Liver (tissue), 9 donors: ENCODE results near the gene ZC3H13. TPM values are rescaled to one million over a fixed set of nuclear protein-coding genes. Genes with fewer than 3 reads are reported as not detected.

ENCODE experiments used
- DNase-seq: peaks from one replicate; pipeline ENCODE4 v3.0.0-alpha.2; 2017; ENCODE audit warnings: low spot score
- H3K27ac ChIP-seq, 2 donors: one replicate each; pipeline ENCODE4 v1.7.0; 2013; ENCODE audit warnings: inconsistent platforms in 2 of 2, low read length in 2 of 2, control low read depth in 1 of 2, low read depth in 1 of 2, mild to moderate bottlenecking in 1 of 2
- H3K27me3 ChIP-seq, 4 donors: one replicate each; pipeline versions ENCODE4 v1.6.1 to v1.7.0; 2013; ENCODE audit warnings: low read length in 3 of 4, inconsistent platforms in 1 of 4, mild to moderate bottlenecking in 1 of 4, moderate library complexity in 1 of 4; ENCODE audit not compliant: control insufficient read depth in 4 of 4, insufficient read depth in 4 of 4
- H3K36me3 ChIP-seq, 4 donors: one replicate each; pipeline versions ENCODE4 v1.6.1 to v1.7.0; 2013; ENCODE audit warnings: low read length in 3 of 4, mild to moderate bottlenecking in 3 of 4, low read depth in 1 of 4, moderate library complexity in 1 of 4; ENCODE audit not compliant: control insufficient read depth in 4 of 4, insufficient read depth in 3 of 4
- H3K4me1 ChIP-seq, 4 donors: one replicate each; pipeline versions ENCODE4 v1.6.1 to v1.7.0; 2013; ENCODE audit warnings: low read length in 3 of 4, mild to moderate bottlenecking in 3 of 4, moderate library complexity in 1 of 4; ENCODE audit not compliant: control insufficient read depth in 4 of 4, insufficient read depth in 4 of 4
- H3K4me3 ChIP-seq, 3 donors: one replicate each; pipeline versions ENCODE4 v1.6.1 to v1.7.0; 2013; ENCODE audit warnings: low read length in 3 of 3, control low read depth in 1 of 3, low read depth in 1 of 3, mild to moderate bottlenecking in 1 of 3
- H3K9ac ChIP-seq, 2 donors: one replicate each; pipeline ENCODE4 v1.7.0; 2013; ENCODE audit warnings: low read length in 2 of 2, mild to moderate bottlenecking in 2 of 2, moderate library complexity in 2 of 2, control low read depth in 1 of 2, low read depth in 1 of 2
- H3K9me3 ChIP-seq, 4 donors: one replicate each; pipeline versions ENCODE4 v1.6.1 to v1.7.0; 2013; ENCODE audit warnings: low read length in 3 of 4; ENCODE audit not compliant: control insufficient read depth in 4 of 4
- CTCF ChIP-seq: fragments of 150-350 bp; IDR thresholded peaks from 2 replicates; pipeline ENCODE4 v1.5.1; 2017; ENCODE audit warnings: improper control_type of control experiment, low read depth, low read length; ENCODE audit not compliant: missing input control
- EGR1 ChIP-seq, 2 donors: IDR thresholded peaks; 2 replicates each; pipeline ENCODE4 v1.6.1; 2016 to 2018; ENCODE audit warnings: antibody characterized with exemption in 2 of 2, low read depth in 2 of 2
- FOXA1 ChIP-seq: IDR thresholded peaks from 2 replicates; pipeline ENCODE4 v1.6.1; 2016; ENCODE audit warnings: antibody characterized with exemption
- FOXA2 ChIP-seq: IDR thresholded peaks from 2 replicates; pipeline ENCODE4 v1.6.1; 2016; ENCODE audit warnings: antibody characterized with exemption
- GABPA ChIP-seq, 2 donors: IDR thresholded peaks in 1 of 2; conservative IDR thresholded peaks in 1 of 2; 2 replicates each; pipeline ENCODE4 v1.6.1; 2016; ENCODE audit warnings: antibody characterized with exemption in 2 of 2, mild to moderate bottlenecking in 1 of 2, moderate library complexity in 1 of 2
- HNF4A ChIP-seq, 2 donors: conservative IDR thresholded peaks; 2 replicates each; pipeline ENCODE4 v1.6.1; 2016; ENCODE audit warnings: antibody characterized with exemption in 2 of 2, mild to moderate bottlenecking in 2 of 2
- HNF4G ChIP-seq: IDR thresholded peaks from 2 replicates; pipeline ENCODE4 v1.6.1; 2016; ENCODE audit warnings: antibody characterized with exemption
- JUND ChIP-seq, 2 donors: IDR thresholded peaks; 2 replicates each; pipeline ENCODE4 v1.6.1; 2016; ENCODE audit warnings: antibody characterized with exemption in 2 of 2
- MAX ChIP-seq: IDR thresholded peaks from 2 replicates; pipeline ENCODE4 v1.6.1; 2016; ENCODE audit warnings: antibody characterized with exemption
- NR2F2 ChIP-seq: IDR thresholded peaks from 2 replicates; pipeline ENCODE4 v1.6.1; 2016; ENCODE audit warnings: antibody characterized with exemption
- RAD21 ChIP-seq, 2 donors: IDR thresholded peaks; 2 replicates each; pipeline ENCODE4 v1.6.1; 2016; ENCODE audit warnings: antibody characterized with exemption in 2 of 2, mild to moderate bottlenecking in 2 of 2
- SP1 ChIP-seq: IDR thresholded peaks from 2 replicates; pipeline ENCODE4 v1.6.1; 2018; ENCODE audit warnings: antibody characterized with exemption, mild to moderate bottlenecking
- YY1 ChIP-seq: IDR thresholded peaks from 2 replicates; pipeline ENCODE4 v1.6.1; 2016; ENCODE audit warnings: antibody characterized with exemption, mild to moderate bottlenecking
- ZBTB33 ChIP-seq: IDR thresholded peaks from 2 replicates; pipeline ENCODE4 v1.6.1; 2016; ENCODE audit warnings: antibody characterized with exemption
- WGBS: extraction: QIAGEN DNeasy Blood & Tissue Kit; methylation state at CpG from one replicate; pipeline ENCODE4 v1.1.7; 2013; 5-methylcytosine and 5-hydroxymethylcytosine counted together
- polyA plus RNA-seq, 2 donors: library from polyadenylated mRNA; stranded (reverse) in 1 of 2; unstranded in 1 of 2; fragments of 200-250 nt in 1 of 2; fragments of >200 nt in 1 of 2; fragmentation: Nextera tagmentation in 1 of 2; extraction: Ambion mirVana in 1 of 2; gene quantifications; one replicate each; pipeline versions ENCODE4 v1.2.1 to v1.2.3, GENCODE V29; 2013 to 2015
- total RNA-seq, 2 donors: library from RNA; depleted of rRNA; stranded (reverse); fragments of >200 nt; gene quantifications; one replicate each; pipeline ENCODE4 v1.2.3, GENCODE V29; 2014
- donor health status: healthy.
- donor health status: healthy.
- donor health status: healthy.
- donor health status: healthy.
- donor health status: healthy.

Gene ZC3H13
- total and polyA plus RNA-seq, 4 donors = 10.0 to 62.1 (median 28.9) TPM

- no peak for TF ChIP-seq CTCF
These were observed 42.4 kb downstream of the ZC3H13 start (continued) for GRCh38 chr13:46010148-46010547.

GRCh38 chr13:46008631-46009030 is 43.9 kb downstream of the ZC3H13 start:
- Histone ChIP-seq H3K4me1 (no peaks in the 10 kb centered on the region), H3K9ac (no peak overlapping the region), H3K4me3 (no peak overlapping the region), H3K9me3 (no peaks in the 10 kb centered on the region), H3K27ac (no peak overlapping the region), H3K36me3 (peaks cover 2 to 56% (median 46%) of the 10 kb centered on the region in 4 donors), H3K27me3 (no peaks in the 10 kb centered on the region)
- no peak for DNase-seq
- TF ChIP-seq HNF4A (conservative IDR thresholded peaks at IDR 0.05) = no peak
- TF ChIP-seq MAX = no peak
- TF ChIP-seq JUND (IDR thresholded peaks at IDR 0.05) = no peak
- no peak for TF ChIP-seq HNF4G
- TF ChIP-seq ZBTB33 = no peak
- TF ChIP-seq YY1 = no peak
- 97% methylated on average over 2 of the region's 2 CpGs for WGBS

- Histone ChIP-seq H3K4me1 (no peaks in the 10 kb centered on the region), H3K27ac (no peak overlapping the region), H3K36me3 (peaks cover 2 to 63% (median 53%) of the 10 kb centered on the region in 4 donors), H3K9me3 (no peaks in the 10 kb centered on the region), H3K27me3 (no peaks in the 10 kb centered on the region), H3K9ac (no peak overlapping the region), H3K4me3 (no peak overlapping the region)
- DNase-seq = no peak
- TF ChIP-seq EGR1 (IDR thresholded peaks at IDR 0.05; ENCODE audit: low read depth in 2 of 2) = no peak
- TF ChIP-seq NR2F2 = no peak
- TF ChIP-seq HNF4A (conservative IDR thresholded peaks at IDR 0.05) = no peak
- no peak for TF ChIP-seq FOXA2
- no peak for TF ChIP-seq GABPA (IDR thresholded peaks at IDR 0.05 in 1 of 2, conservative IDR thresholded peaks at IDR 0.05 in 1 of 2)
- 92% methylated on average over 6 of the region's 6 CpGs for WGBS
These were observed 45.7 kb downstream of the ZC3H13 start for GRCh38 chr13:46006688-46007452.

GRCh38 chr13:46004491-46004890 is 48.1 kb downstream of the ZC3H13 start:
- Histone ChIP-seq H3K9me3 (no peaks in the 10 kb centered on the region), H3K4me1 (no peaks in the 10 kb centered on the region), H3K27ac (no peak overlapping the region), H3K9ac (no peak overlapping the region), H3K27me3 (no peaks in the 10 kb centered on the region), H3K36me3 (peaks cover 3 to 68% (median 53%) of the 10 kb centered on the region in 4 donors), H3K4me3 (no peak overlapping the region)
- DNase-seq = no peak
- WGBS = 97% methylated on average over 1 of the region's 1 CpG
- TF ChIP-seq YY1 (no peak), RAD21 (IDR thresholded peaks at IDR 0.05) (no peak), HNF4G (no peak), FOXA1 (no peak), FOXA2 (no peak), MAX (no peak), CTCF (no peak), GABPA (IDR thresholded peaks at IDR 0.05 in 1 of 2, conservative IDR thresholded peaks at IDR 0.05 in 1 of 2) (no peak), JUND (IDR thresholded peaks at IDR 0.05) (no peak), SP1 (no peak), EGR1 (IDR thresholded peaks at IDR 0.05; ENCODE audit: low read depth in 2 of 2) (no peak)
